Measurements from ENCODE around the gene ASS1. TPM values are rescaled to one million over a fixed set of nuclear protein-coding genes. Genes with fewer than 3 reads are reported as not detected.

The ASS1 gene
- total RNA-seq, 4 donors from 2014 or later: 46.7 to 131 (median 94.4) TPM

Small RNA genes within 50 kb of the gene (small RNA-seq; reads per million reads assigned to genes)
- gene RN7SL665P: 0 reads per million in 4 donors

Other genes with a start within 250 kb of the ASS1 start
- gene HMCN2, start 179.2 kb upstream of the ASS1 start, total RNA-seq: 10 to 100 TPM in 3 of 4 donors, 1 to 10 TPM in 1; 9.6 to 21.1 (median 15.5) TPM
- gene FUBP3, start 134.6 kb downstream of the ASS1 start, total RNA-seq: 10 to 100 TPM; 47.6 to 62.0 (median 52.4) TPM
- gene PRDM12, start 219.6 kb downstream of the ASS1 start, total RNA-seq: not detected
- gene EXOSC2, start 248.8 kb downstream of the ASS1 start, total RNA-seq: 10 to 100 TPM; 15.9 to 32.3 (median 26.8) TPM